ENCODE measurements around the gene SCN5A. TPM values are rescaled to one million over a fixed set of nuclear protein-coding genes. Genes with fewer than 3 reads are reported as not detected.

Gene SCN5A
- polyA plus RNA-seq, 1 experiment, result 0.63 TPM

DNA sequence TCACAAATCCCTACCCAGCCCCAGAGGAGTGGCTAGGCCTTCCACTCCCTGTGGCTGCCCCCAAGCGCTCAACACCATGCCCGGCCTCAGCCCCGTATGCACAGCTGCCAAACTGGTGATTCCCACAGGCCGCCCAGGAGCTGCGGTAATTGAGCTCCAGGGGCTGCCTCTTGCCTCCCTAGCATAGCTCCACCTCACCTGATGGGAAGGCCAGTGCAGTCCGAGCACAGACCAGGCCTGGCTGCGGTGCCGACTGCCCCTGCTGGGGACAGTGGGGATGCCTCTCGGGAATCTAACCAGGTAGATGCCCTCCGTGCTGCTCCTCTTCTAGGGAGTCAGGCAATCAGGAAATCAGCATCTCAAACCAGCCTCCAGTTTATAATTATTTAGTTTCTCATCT, 25.9 kb downstream of the SCN5A start:
- Histone ChIP-seq H3K27ac (ENCODE audit: low read depth, low read length) (no peak overlapping the region), H3K27me3 (ENCODE audit: control insufficient read depth, insufficient read depth, low read length) (peaks cover 2% of the 10 kb centered on the region), H3K9me3 (ENCODE audit: control insufficient read depth, insufficient read depth, low read length) (no peaks in the 10 kb centered on the region), H3K4me3 (ENCODE audit: low read depth, low read length) (no peak overlapping the region)
- no peak for DNase-seq (ENCODE audit: low read depth, low spot score)
- ChIA-PET CTCF (interaction anchor here (0.5 kb wide), 1 partner anchor 574 kb away, joined by 4 read pairs; no protein-coding TSS in a partner anchor), POLR2A (no interaction called here)
- TF ChIP-seq, protein P1, sequence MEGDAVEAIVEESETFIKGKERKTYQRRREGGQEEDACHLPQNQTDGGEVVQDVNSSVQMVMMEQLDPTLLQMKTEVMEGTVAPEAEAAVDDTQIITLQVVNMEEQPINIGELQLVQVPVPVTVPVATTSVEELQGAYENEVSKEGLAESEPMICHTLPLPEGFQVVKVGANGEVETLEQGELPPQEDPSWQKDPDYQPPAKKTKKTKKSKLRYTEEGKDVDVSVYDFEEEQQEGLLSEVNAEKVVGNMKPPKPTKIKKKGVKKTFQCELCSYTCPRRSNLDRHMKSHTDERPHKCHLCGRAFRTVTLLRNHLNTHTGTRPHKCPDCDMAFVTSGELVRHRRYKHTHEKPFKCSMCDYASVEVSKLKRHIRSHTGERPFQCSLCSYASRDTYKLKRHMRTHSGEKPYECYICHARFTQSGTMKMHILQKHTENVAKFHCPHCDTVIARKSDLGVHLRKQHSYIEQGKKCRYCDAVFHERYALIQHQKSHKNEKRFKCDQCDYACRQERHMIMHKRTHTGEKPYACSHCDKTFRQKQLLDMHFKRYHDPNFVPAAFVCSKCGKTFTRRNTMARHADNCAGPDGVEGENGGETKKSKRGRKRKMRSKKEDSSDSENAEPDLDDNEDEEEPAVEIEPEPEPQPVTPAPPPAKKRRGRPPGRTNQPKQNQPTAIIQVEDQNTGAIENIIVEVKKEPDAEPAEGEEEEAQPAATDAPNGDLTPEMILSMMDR (IDR thresholded peaks at IDR 0.05; ENCODE audit: low read depth, low read length), result no peak

DNA sequence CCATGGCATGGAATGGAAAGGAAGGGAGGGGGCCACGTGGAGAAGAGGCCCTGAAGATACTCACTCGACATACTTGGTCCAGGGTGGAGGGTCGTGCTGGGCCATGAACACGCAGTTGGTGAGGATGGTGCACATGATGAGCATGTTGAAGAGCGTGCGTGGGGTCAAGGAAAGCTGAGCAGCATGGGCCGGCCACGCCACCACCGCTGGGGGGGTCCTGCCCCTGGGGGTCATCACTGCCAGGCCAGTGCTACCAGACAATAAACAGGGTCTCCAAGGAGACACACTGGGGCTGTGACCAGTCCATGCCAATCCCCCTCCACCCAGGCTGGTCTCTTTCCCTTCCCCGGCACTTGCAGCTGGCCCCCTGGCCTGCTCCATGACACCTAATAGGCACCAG, 27.2 kb downstream of the SCN5A start:
- Histone ChIP-seq H3K27me3 (ENCODE audit: control insufficient read depth, insufficient read depth, low read length) (peaks cover 2% of the 10 kb centered on the region), H3K4me3 (ENCODE audit: low read depth, low read length) (no peak overlapping the region), H3K9me3 (ENCODE audit: control insufficient read depth, insufficient read depth, low read length) (no peaks in the 10 kb centered on the region), H3K27ac (ENCODE audit: low read depth, low read length) (no peak overlapping the region)
- TF ChIP-seq, protein P1 (IDR thresholded peaks at IDR 0.05; ENCODE audit: low read depth, low read length), result no peak
- POLR2A ChIA-PET, result no interaction called here
- no peak for DNase-seq (ENCODE audit: low read depth, low spot score)
- CTCF ChIA-PET, result interaction anchor here (1.4 kb wide), 1 partner anchor 28 kb away, joined by 3 read pairs; no protein-coding TSS in a partner anchor

DNA sequence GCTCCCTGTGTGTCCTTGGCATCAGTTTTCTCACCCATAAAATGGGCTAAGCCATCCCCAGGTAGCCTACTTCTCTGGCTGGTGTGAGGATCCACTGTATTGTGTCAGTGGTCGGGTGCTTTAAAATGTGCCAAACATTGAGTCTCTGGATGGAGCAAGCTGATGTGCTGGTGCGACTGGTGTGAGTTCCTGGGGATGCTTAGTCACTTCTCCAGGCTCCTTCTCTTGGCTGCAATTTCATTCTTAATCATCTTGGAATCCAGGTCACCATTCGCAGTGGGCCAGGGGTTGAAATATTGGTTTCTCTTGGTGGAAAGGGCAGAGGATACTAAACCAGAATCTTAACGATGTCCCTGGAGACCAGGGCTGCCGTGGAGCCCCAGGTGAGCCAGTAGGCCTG, 29.3 kb downstream of the SCN5A start:
- TF ChIP-seq, protein P1 (IDR thresholded peaks at IDR 0.05; ENCODE audit: low read depth, low read length), result no peak
- ChIA-PET CTCF (no interaction called here), POLR2A (no interaction called here)
- H3K27me3 ChIP-seq (ENCODE audit: control insufficient read depth, insufficient read depth, low read length), result peaks cover 4% of the 10 kb centered on the region
- no peaks in the 10 kb centered on the region for H3K9me3 ChIP-seq (ENCODE audit: control insufficient read depth, insufficient read depth, low read length)
- no peak for DNase-seq (ENCODE audit: low read depth, low spot score)
- no peak overlapping the region for H3K27ac ChIP-seq (ENCODE audit: low read depth, low read length)
- H3K4me3 ChIP-seq (ENCODE audit: low read depth, low read length), result no peak overlapping the region

DNA sequence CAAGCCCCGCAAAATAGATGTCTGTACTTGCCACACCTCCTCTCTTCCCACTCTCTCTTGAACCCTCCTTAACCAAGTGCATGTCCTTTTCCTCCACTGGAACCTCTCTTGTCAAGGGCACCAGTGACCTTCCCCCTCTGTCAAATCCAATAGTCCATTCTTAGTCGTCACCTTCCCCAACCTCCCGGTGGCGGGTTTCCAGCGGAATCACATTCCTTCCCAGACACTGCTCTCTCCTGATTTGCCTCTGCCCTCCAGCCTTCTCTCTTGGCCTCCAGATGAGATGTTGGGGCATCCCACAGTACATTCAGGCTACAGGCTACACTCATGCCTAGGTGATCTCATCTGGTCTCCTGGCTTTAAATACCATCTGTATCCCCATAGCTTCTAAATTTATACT, 31.1 kb downstream of the SCN5A start:
- no peak for DNase-seq (ENCODE audit: low read depth, low spot score)
- ChIA-PET POLR2A (no interaction called here), CTCF (no interaction called here)
- peaks cover 4% of the 10 kb centered on the region for H3K27me3 ChIP-seq (ENCODE audit: control insufficient read depth, insufficient read depth, low read length)
- TF ChIP-seq, protein P1 (IDR thresholded peaks at IDR 0.05; ENCODE audit: low read depth, low read length), result no peak
- no peak overlapping the region for H3K27ac ChIP-seq (ENCODE audit: low read depth, low read length)
- no peaks in the 10 kb centered on the region for H3K9me3 ChIP-seq (ENCODE audit: control insufficient read depth, insufficient read depth, low read length)
- H3K4me3 ChIP-seq (ENCODE audit: low read depth, low read length), result no peak overlapping the region

DNA sequence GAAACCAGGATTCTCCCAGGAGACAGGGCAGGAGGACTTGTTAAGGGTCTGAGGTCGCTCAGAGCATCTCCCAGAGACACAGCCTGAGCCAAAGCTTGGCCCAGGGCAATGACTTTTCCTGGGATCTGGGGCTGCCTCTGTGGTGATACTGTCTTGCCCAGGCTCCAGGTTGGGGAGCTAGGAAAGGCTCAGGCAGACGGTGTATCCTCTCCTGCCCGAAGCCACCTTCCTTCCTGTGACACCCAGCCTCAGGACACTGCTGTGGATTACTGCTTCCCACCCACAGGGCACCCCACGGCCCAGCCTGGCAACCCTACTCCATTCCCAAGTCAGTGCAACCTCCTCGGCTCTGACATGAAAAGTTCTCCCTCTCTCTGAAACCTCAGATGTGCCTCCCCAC, 31.9 kb downstream of the SCN5A start:
- Histone ChIP-seq H3K27ac (ENCODE audit: low read depth, low read length) (no peak overlapping the region), H3K4me3 (ENCODE audit: low read depth, low read length) (no peak overlapping the region), H3K9me3 (ENCODE audit: control insufficient read depth, insufficient read depth, low read length) (no peaks in the 10 kb centered on the region), H3K27me3 (ENCODE audit: control insufficient read depth, insufficient read depth, low read length) (peaks cover 2% of the 10 kb centered on the region)
- CTCF ChIA-PET, result no interaction called here
- DNase-seq (ENCODE audit: low read depth, low spot score), result no peak
- TF ChIP-seq, protein P1 (IDR thresholded peaks at IDR 0.05; ENCODE audit: low read depth, low read length), result no peak
- POLR2A ChIA-PET, result no interaction called here

Measured in AG04450 (cell line).